Motor neuron (in vitro differentiated cells): ENCODE measurements around the gene CDH1. TPM values are rescaled to one million over a fixed set of nuclear protein-coding genes. Genes with fewer than 3 reads are reported as not detected.
A peak's percentile ranks its signal among the peaks of the same experiment; 100 is the strongest.
"Not testable (repeated sequence)": the region's sequence is repeated elsewhere in the genome, so short reads cannot be mapped to it uniquely, and the experiment has no call there.

ENCODE experiments used
- ATAC-seq, 8 experiments: fragments of 200-7000 bp; cut with Tn5 transposase; replicated peaks in 6 of 8; 2 replicates each; pipeline ENCODE4 v1.8.0; 2021; ENCODE audit warnings: mild to moderate bottlenecking in 8 of 8, moderate library complexity in 8 of 8
- H3K27ac ChIP-seq, 2 donors: fragments of 250-450 bp; sonication (Bioruptor Pico); 2 replicates each; pipeline ENCODE4 v1.9.0; 2021; ENCODE audit warnings: antibody characterized with exemption in 2 of 2, mild to moderate bottlenecking in 2 of 2, moderate library complexity in 1 of 2
- H3K4me1 ChIP-seq, 2 donors: fragments of 250-450 bp; sonication (Bioruptor Pico); replicated peaks in 1 of 2; 2 replicates each; pipeline ENCODE4 v1.6.1; 2021; ENCODE audit warnings: antibody characterized with exemption in 2 of 2, mild to moderate bottlenecking in 2 of 2, moderate library complexity in 1 of 2
- H3K4me3 ChIP-seq, 5 donors: fragments of 250-450 bp; sonication (Bioruptor Pico); 2 replicates each; pipeline ENCODE4 v1.9.0; 2021; ENCODE audit warnings: antibody characterized with exemption in 5 of 5, mild to moderate bottlenecking in 5 of 5, moderate library complexity in 4 of 5
- WGBS, 10 experiments: fragments of 450-650 bp; shearing (Covaris generic); methylation state at CpG; one replicate each; pipeline ENCODE4 v1.0.0; 2022; 5-methylcytosine and 5-hydroxymethylcytosine counted together
- in situ Hi-C, 9 experiments: fragments of 400-800 bp; cut with MboI; loops; one replicate each; pipeline ENCODE4 v1.15.0; 2021; ENCODE audit warnings: low sequenced_read_pairs in 9 of 9, low pct_unique_long_range_greater_than_20kb in 2 of 9; ENCODE audit not compliant: unreplicated experiment in 9 of 9
- total RNA-seq, 8 experiments: library from RNA; unstranded; fragments of 300-600 nt; gene quantifications; 2 replicates each; pipeline versions ENCODE4 v1.2.3 to v1.2.4, GENCODE V29; 2022

The CDH1 gene
- total RNA-seq, 8 experiments from 2014 or later: 0.09 to 6.8 (median 0.55) TPM

- Histone ChIP-seq H3K4me1 (no peaks in the 10 kb centered on the region), H3K4me3 (no peak overlapping the region), H3K27ac (no peak overlapping the region)
- no peak for ATAC-seq
- in situ Hi-C loops: no loop called here
- 60 to 100% (median 90%) methylated on average over 1 to 5 of the region's 6 CpGs; no CpG with 5 or more reads in 1 of the 10 experiments for WGBS, 10 experiments
These were observed 89.6 kb downstream of the CDH1 start for GRCh38 chr16:68826652-68827051.

- in situ Hi-C loops: no loop called here
- Histone ChIP-seq H3K4me3 (no peak overlapping the region), H3K4me1 (no peaks in the 10 kb centered on the region), H3K27ac (no peak overlapping the region)
- 67 to 87% (median 79%) methylated on average over 2 to 14 of the region's 14 CpGs; no CpG with 5 or more reads in 2 of the 10 experiments for WGBS, 10 experiments
- no peak for ATAC-seq
These were observed 96.2 kb downstream of the CDH1 start for GRCh38 chr16:68833251-68833650.

GRCh38 chr16:68834550-68834949, 97.5 kb downstream of the CDH1 start:
- 83 to 100% (median 100%) methylated on average over 1 of the region's 1 CpG; no CpG with 5 or more reads in 4 of the 10 experiments for WGBS, 10 experiments
- no peak overlapping the region for H3K4me3 ChIP-seq
- no peaks in the 10 kb centered on the region for H3K4me1 ChIP-seq
- in situ Hi-C loops: no loop called here
- H3K27ac ChIP-seq: no peak overlapping the region
- ATAC-seq: no peak

GRCh38 chr16:68835970-68836369, 98.9 kb downstream of the CDH1 start:
- H3K4me1 ChIP-seq: no peaks in the 10 kb centered on the region
- no peak overlapping the region for H3K27ac ChIP-seq
- H3K4me3 ChIP-seq: no peak overlapping the region
- in situ Hi-C loops: no loop called here
- ATAC-seq: no peak
- 60 to 100% (median 88%) methylated on average over 1 to 5 of the region's 5 CpGs; no CpG with 5 or more reads in 2 of the 10 experiments for whole genome bisulfite sequencing, 10 experiments

- 0 to 100% (median 18%) methylated on average over 1 to 4 of the region's 4 CpGs; no CpG with 5 or more reads in 5 of the 10 experiments for WGBS, 10 experiments
- H3K27ac ChIP-seq: no peak overlapping the region
- in situ Hi-C loops: no loop called here
- peaks cover 0 to 3% of the 10 kb centered on the region in 2 donors for H3K4me1 ChIP-seq
- H3K4me3 ChIP-seq: no peak overlapping the region
- no peak for ATAC-seq
These were observed 102.7 kb downstream of the CDH1 start for GRCh38 chr16:68839831-68840230.

DNA sequence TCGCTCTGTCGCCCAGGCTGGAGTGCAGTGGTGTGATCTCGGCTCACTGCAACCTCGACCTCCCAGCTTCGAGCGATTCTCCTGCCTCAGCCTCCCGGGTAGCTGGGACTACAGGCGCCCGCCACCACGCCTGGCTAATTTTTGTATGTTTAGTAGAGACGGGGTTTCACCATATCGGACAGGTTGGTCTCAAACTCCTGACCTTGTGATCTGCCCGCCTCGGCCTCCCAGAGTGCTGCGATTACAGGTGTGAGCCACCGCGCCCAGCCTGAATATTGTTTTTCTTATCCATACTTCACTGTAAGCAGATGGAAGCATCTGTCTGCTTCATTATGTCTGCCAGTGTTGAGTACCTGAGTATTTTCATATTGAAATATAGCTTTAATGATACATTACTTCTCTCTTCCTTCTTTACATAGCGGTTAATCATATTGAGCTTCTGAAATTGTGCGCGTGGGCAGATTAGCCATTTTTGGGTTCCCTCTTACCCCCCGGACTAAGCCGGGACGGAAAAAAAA, 105.9 kb downstream of the CDH1 start:
- 0 to 78% (median 39%) methylated on average over 1 to 13 of the region's 23 CpGs; no CpG with 5 or more reads in 4 of the 10 experiments for WGBS, 10 experiments
- H3K27ac ChIP-seq, H3K4me1 ChIP-seq, in situ Hi-C loops, ATAC-seq: not testable (repeated sequence)
- H3K4me3 ChIP-seq: peak overlapping the region; percentile 66 to 83 (median 69)

DNA sequence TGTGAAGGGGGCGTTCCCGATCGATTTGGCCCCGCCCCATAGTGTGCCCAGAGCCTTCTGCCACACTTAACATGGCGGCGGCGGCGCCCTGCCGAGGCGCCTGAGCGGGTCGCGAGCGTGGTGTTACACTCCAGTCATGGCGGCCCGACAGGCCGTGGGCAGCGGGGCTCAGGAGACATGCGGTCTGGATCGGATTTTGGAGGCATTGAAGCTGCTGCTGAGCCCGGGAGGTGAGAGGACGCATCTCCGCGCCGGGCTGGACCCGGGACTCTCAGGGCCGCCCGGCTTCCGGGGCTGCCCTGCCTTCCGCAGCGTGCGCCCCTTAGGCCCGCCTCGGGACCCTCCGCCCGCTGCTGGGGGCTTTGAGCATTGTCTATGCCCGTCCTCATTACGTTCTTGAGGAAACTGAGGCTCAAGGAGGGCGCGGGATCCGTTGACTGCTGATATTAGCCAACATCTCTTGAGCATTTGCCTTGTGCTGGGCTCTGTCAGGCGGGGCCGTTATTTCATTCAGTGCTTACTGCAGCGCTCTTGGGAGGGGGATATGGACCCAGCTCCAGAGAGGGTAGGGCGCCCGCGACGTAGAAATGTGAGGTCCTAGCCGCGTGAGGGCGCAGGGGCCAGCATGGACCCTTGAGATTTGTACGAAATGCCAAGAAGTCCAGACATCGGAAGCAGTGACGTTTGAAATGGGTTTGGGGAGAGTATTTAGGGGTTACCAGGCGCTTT, 106.6 kb downstream of the CDH1 start, which contains the start of gene TANGO6:
TANGO6 (plus strand) TSS at position 50 of the 729 bp plus-strand sequence; CDS start at position 137, 87 bp downstream.
- in situ Hi-C loops: no loop called here
- 0 to 20% (median 0%) methylated on average over 2 to 24 of the region's 55 CpGs; no CpG with 5 or more reads in 3 of the 10 experiments for WGBS, 10 experiments
- Histone ChIP-seq H3K4me1 (peaks cover 0 to 3% of the 10 kb centered on the region in 2 donors), H3K27ac (peak within 1 kb of the TSS; percentile 92 to 93), H3K4me3 (peak within 1 kb of the TSS; percentile 66 to 83 (median 69))
- peak; percentile 88 to 97 (median 96) for ATAC-seq

GRCh38 chr16:68844211-68844564, 107.1 kb downstream of the CDH1 start:
- Histone ChIP-seq H3K4me1 (peaks cover 0 to 3% of the 10 kb centered on the region in 2 donors), H3K27ac (peak overlapping the region in 1 of 2 donors; percentile 93), H3K4me3 (peak overlapping the region; percentile 66 to 83 (median 69))
- 0 to 17% (median 10%) methylated on average over 1 to 6 of the region's 6 CpGs; no CpG with 5 or more reads in 3 of the 10 experiments for WGBS, 10 experiments
- in situ Hi-C loops: no loop called here
- ATAC-seq: no peak

GRCh38 chr16:68848786-68849185, 111.7 kb downstream of the CDH1 start:
- WGBS, 10 experiments: 68 to 100% (median 87%) methylated on average over 1 to 9 of the region's 9 CpGs; no CpG with 5 or more reads in 1 of the 10 experiments
- no peak overlapping the region for H3K4me3 ChIP-seq
- in situ Hi-C loops: no loop called here

GRCh38 chr16:68850481-68850880, 113.4 kb downstream of the CDH1 start:
- Histone ChIP-seq H3K27ac (no peak overlapping the region), H3K4me3 (no peak overlapping the region), H3K4me1 (no peaks in the 10 kb centered on the region)
- WGBS, 10 experiments: 83 to 100% (median 96%) methylated on average over 1 to 2 of the region's 2 CpGs
- ATAC-seq: no peak
- in situ Hi-C loops: no loop called here

More at GRCh38 chr16:68848786-68849185, 111.7 kb downstream of the CDH1 start:
- Histone ChIP-seq H3K4me1 (peaks cover 0 to 3% of the 10 kb centered on the region in 2 donors), H3K27ac (no peak overlapping the region)
- no peak for ATAC-seq

- WGBS, 10 experiments: 88 to 100% (median 96%) methylated on average over 1 to 2 of the region's 2 CpGs; no CpG with 5 or more reads in 1 of the 10 experiments
- in situ Hi-C loops: no loop called here
- no peaks in the 10 kb centered on the region for H3K4me1 ChIP-seq
- no peak for ATAC-seq
- no peak overlapping the region for H3K27ac ChIP-seq
- H3K4me3 ChIP-seq: no peak overlapping the region
These were observed 114.5 kb downstream of the CDH1 start for GRCh38 chr16:68851601-68852000.

GRCh38 chr16:68857479-68857878, 120.4 kb downstream of the CDH1 start:
- no peak overlapping the region for H3K27ac ChIP-seq
- in situ Hi-C loops: no loop called here
- ATAC-seq: no peak
- WGBS, 10 experiments: 71 to 100% (median 100%) methylated on average over 1 of the region's 1 CpG; no CpG with 5 or more reads in 2 of the 10 experiments
- H3K4me1 ChIP-seq: no peaks in the 10 kb centered on the region
- no peak overlapping the region for H3K4me3 ChIP-seq

- no peak for ATAC-seq
- 60 to 100% (median 84%) methylated on average over 1 to 3 of the region's 4 CpGs; no CpG with 5 or more reads in 2 of the 10 experiments for whole genome bisulfite sequencing, 10 experiments
- in situ Hi-C loops: no loop called here
- Histone ChIP-seq H3K4me3 (no peak overlapping the region), H3K4me1 (no peaks in the 10 kb centered on the region), H3K27ac (no peak overlapping the region)
These were observed 122.7 kb downstream of the CDH1 start for GRCh38 chr16:68859828-68860227.
